H1 (cell line): ENCODE data around the gene ASB4. TPM values are rescaled to one million over a fixed set of nuclear protein-coding genes. Genes with fewer than 3 reads are reported as not detected.

Experiments used
- BCL11A ChIP-seq, 2 experiments: IDR thresholded peaks; one replicate each; pipeline ENCODE4 v1.6.1; 2011; ENCODE audit warnings: low read depth in 2 of 2, low read length in 2 of 2, mild to moderate bottlenecking in 2 of 2
- polyA plus RNA-seq, 7 experiments: library from polyadenylated mRNA; depleted of rRNA in 3 of 7; stranded (reverse) in 5 of 7; unstranded in 2 of 7; fragments of >200 nt in 5 of 7; fragments of 200-250 nt in 2 of 7; gene quantifications; 1 replicate in 5 of 7; 2 replicates in 1 of 7; 4 replicates in 1 of 7; pipeline versions ENCODE4 v1.2.1 to v1.2.3, GENCODE V29; 2011 to 2013; ENCODE audit warnings: missing spikeins in 2 of 7, mixed read lengths in 2 of 7
- total RNA-seq: library from RNA; stranded (reverse); fragmentation: NEBNext Ultra II Directional; extraction: Animal tissue kit (Norgen Biotek cat#: 25700); gene quantifications from 2 replicates; pipeline ENCODE4 v1.2.1, GENCODE V29; 2021

ASB4 gene
- total and polyA plus RNA-seq, 2 of the 8 experiments (the other 6 are each of a cell fraction or from before 2014, with no cell fraction given), result not detected

DNA sequence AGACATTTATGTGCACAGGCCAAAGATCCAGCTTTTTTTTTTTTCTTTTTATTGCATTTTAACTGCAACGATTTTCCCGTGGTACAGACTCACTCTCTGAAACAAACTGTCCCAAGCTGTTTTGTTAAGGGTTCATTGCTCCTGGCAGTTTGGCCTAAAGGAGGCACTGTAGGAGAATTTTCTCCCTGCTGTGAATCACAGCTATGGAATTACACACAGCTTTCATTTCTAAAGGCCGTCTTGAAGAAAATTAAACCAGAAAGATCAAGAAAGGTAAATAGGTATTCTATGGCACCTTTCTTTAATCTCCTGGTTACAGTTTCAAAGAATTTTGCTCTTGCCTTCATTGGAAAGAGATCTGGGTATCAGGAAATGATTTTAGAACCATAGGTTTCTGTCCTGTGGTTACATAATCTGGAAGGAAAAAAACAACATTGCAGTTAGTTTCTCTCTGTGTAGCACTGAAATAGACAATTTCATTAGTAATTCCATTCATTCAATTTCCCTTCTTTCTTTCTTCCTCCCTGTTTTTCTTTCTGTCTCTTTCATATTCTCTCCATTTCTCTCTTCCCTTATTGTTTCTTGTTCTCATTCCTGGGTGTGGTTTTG is 59.4 kb downstream of the ASB4 start (continued):
- TF ChIP-seq BCL11A (IDR thresholded peaks at IDR 0.05; ENCODE audit: low read depth in 2 of 2, low read length in 2 of 2), result no peak
